ENCODE results near the gene EDEM1. TPM values are rescaled to one million over a fixed set of nuclear protein-coding genes. Genes with fewer than 3 reads are reported as not detected.

EDEM1 gene
- total RNA-seq, 2 donors from 2014 or later = 145 to 194 TPM

DNA sequence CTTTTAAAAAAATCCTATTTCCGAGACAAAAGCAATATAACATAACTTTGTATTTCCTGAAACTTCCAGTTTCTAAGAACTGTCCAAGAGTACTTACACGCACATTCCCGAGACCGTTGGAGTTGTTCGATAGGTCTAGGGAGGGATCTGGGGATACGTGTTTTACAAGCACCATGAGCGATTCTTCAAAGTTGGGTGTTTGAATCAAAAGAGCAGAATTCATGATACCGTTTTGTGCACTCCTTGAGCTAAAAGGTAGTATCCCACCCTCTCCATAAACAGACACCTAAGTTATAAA is 700 bp upstream of the EDEM1 start:
- H3K27me3 Mint-ChIP-seq = no peaks in the 10 kb centered on the region
- no peaks in the 10 kb centered on the region for H3K9me3 Mint-ChIP-seq
- ATAC-seq (replicated peaks) = no peak
- peak overlapping the region; percentile 82 for H3K4me3 Mint-ChIP-seq
- peaks cover 50% of the 10 kb centered on the region for H3K36me3 Mint-ChIP-seq (ENCODE audit: low read depth)
- peaks cover 13% of the 10 kb centered on the region for H3K4me1 Mint-ChIP-seq
- peak overlapping the region; percentile 80 for H3K27ac Mint-ChIP-seq

DNA sequence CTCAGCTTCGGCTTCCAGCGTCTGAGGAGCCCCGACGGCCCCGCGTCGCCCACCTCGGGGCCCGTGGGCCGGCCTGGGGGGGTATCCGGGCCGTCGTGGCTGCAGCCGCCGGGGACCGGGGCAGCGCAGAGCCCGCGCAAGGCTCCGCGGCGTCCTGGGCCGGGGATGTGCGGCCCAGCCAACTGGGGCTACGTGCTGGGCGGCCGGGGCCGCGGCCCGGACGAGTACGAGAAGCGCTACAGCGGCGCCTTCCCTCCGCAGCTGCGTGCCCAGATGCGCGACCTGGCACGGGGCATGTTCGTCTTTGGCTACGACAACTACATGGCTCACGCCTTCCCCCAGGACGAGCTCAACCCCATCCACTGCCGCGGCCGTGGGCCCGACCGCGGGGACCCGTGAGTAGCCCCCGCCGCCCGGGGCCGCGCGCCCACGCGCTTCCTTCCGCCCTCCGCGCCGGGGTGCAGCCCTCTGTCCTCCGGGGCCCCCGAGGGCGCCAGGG is 462 bp downstream of the EDEM1 start:
- H3K9me3 Mint-ChIP-seq = no peaks in the 10 kb centered on the region
- H3K4me1 Mint-ChIP-seq = peaks cover 24% of the 10 kb centered on the region
- H3K4me3 Mint-ChIP-seq = peak overlapping the region; percentile 94
- H3K27ac Mint-ChIP-seq = peak overlapping the region; percentile 98
- peaks cover 54% of the 10 kb centered on the region for H3K36me3 Mint-ChIP-seq (ENCODE audit: low read depth)
- no peaks in the 10 kb centered on the region for H3K27me3 Mint-ChIP-seq
- ATAC-seq (replicated peaks) = peak; percentile 15

DNA sequence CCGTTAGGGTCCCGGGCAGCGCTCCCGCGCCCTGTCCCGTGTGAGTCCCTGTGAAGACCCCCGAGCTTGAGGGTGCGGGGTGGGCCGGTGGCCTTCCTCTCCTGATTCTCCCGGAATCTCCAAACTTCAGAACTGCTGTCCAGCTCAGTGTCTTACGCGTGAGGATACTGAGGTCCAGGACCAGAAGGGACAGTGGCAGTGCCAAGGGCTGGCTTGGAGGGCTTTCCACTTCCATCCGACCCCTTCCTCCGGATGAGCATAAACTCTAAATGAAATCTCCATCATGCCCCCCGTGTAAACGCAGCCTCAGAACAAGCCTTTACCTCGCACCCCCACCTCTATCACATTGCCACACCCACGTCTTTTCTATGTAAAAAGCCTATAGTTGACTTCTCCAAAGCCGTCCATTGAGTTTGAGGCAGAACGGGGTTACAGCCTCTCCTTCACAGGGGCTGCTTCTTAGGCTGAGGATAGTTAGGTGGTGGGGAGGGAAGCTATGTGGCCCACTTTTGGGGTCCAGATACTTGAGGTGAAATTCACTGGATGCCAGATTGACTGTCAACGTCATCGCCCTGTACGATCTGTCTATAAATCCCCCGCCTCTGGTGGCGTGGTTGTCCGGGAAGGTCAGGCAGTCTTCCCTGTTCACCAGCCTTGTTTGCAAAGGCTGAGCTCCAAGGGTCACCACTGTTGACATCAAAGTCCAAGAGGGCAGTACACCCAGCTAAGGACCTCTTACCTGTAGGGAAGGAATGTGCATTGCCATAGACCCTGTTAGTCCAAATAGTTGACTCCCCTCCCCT is 1.1 kb downstream of the EDEM1 start:
- peaks cover 60% of the 10 kb centered on the region for H3K36me3 Mint-ChIP-seq (ENCODE audit: low read depth)
- H3K27me3 Mint-ChIP-seq = no peaks in the 10 kb centered on the region
- peak overlapping the region; percentile 94 for H3K4me3 Mint-ChIP-seq
- no peaks in the 10 kb centered on the region for H3K9me3 Mint-ChIP-seq
- peak overlapping the region; percentile 98 for H3K27ac Mint-ChIP-seq
- H3K4me1 Mint-ChIP-seq = peaks cover 27% of the 10 kb centered on the region
- ATAC-seq (replicated peaks) = peak; percentile 4

DNA sequence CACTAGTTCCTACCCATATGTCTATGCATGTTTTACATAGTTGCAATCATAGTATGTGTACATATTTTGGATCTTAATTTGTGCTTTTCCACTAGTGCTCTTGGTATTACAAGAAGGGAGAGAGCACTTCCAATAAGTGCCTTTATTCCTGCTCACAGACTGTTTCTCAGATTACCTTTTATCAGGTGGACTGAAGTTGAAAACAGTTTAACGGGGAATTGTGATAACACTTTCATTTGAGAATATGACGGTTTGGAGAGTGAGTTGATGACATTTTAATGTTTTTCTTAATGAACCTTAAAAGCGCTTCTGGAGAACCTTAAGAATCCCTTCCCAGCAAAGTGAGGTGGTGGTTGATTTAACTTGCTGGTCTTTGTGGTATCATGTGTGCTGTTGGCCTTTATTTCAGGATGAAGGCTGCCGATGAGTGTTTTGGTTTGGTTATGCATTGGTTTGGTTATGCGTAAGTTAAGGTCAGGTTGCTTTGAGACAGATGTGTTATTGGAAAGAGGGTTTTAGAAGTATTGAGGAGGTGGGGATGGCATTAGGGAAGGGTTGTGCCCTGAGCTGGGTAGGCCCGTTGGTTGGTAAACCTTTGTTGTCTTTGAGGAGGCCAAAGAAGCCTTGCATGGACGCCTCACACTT is 2.8 kb downstream of the EDEM1 start:
- H3K9me3 Mint-ChIP-seq = no peaks in the 10 kb centered on the region
- peaks cover 68% of the 10 kb centered on the region for H3K36me3 Mint-ChIP-seq (ENCODE audit: low read depth)
- H3K4me3 Mint-ChIP-seq = peak overlapping the region; percentile 94
- H3K27ac Mint-ChIP-seq = peak overlapping the region; percentile 98
- no peaks in the 10 kb centered on the region for H3K27me3 Mint-ChIP-seq
- ATAC-seq (replicated peaks) = peak; percentile 28
- peaks cover 42% of the 10 kb centered on the region for H3K4me1 Mint-ChIP-seq

DNA sequence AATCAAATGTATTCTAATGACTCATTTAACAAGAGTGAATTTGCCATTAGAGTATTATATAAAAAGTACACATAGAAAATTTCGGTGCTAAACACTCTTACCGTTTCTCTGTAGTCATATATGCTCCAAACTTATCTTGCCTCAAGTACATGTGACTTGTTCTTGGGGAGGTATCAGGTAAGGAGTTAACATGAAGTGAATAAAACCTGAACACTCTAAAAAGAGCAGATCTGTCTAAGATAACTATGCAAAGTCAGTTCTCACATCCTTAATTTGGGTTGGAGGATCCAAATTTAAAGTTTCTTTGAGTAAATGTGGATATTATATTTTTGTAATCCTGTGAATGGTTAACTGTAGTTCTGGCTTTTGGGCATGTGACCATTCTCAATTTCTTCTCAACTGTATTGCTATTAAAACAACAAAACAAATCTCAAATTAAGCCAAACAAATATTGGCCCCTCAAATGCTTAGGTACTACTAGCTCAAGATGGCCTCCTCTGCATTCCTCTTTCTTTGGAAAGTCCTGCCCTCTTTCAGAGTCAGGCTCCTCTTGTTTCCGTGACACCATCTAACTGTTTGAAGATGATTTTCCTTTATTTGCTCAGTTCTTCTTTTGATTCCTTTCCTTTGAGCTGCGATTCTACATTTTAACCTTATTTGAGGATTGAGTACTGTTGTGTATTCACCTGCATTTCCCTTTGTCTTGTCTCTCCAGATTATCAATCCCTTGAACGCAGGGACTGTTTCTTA is 4.2 kb downstream of the EDEM1 start:
- no peak for ATAC-seq (replicated peaks)
- H3K36me3 Mint-ChIP-seq (ENCODE audit: low read depth) = peaks cover 82% of the 10 kb centered on the region
- H3K27ac Mint-ChIP-seq = peak overlapping the region; percentile 92
- peak overlapping the region; percentile 80 for H3K4me3 Mint-ChIP-seq
- H3K27me3 Mint-ChIP-seq = no peaks in the 10 kb centered on the region
- no peaks in the 10 kb centered on the region for H3K9me3 Mint-ChIP-seq
- peaks cover 47% of the 10 kb centered on the region for H3K4me1 Mint-ChIP-seq

DNA sequence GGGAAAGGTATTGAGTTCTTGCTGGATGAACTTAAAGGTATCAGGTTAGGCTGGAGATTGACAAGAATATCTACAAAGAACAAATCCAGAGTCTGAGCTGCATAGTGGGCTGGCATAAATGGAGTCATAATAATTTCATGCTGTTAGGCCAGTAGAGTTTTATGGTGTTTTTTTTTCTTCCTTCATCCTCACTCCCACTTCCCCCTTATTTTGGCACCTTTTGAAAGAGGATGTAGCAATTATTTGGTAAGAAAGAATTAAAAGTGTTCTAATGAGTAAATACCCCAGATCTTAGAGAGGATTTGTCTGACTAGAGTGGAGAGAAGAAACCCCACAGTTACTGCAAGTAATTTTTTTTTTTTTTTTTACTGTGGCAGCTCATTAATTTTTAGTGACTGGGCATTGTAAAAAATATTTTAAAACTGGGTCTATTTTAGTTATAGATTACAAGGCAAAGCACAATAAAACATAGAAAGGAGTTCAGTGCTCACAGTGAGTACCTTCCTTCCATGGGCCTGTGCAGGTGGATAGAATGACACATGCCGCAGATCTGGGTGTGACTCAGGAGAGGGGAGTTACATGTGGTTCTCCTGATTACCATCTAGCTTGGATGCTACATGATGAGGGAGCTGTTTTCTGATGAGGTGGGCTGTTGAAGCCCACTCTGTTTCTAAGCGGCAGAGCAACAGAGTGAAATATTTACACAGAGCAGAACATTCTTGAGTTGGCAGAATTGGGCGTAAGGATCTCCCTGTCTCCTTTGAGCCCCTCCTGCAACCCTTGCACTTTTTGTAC is 5.3 kb downstream of the EDEM1 start:
- peak; percentile 26 for ATAC-seq (replicated peaks)
- peaks cover 93% of the 10 kb centered on the region for H3K36me3 Mint-ChIP-seq (ENCODE audit: low read depth)
- no peaks in the 10 kb centered on the region for H3K27me3 Mint-ChIP-seq
- H3K27ac Mint-ChIP-seq = peak overlapping the region; percentile 92
- peak overlapping the region; percentile 80 for H3K4me3 Mint-ChIP-seq
- no peaks in the 10 kb centered on the region for H3K9me3 Mint-ChIP-seq
- peaks cover 53% of the 10 kb centered on the region for H3K4me1 Mint-ChIP-seq

DNA sequence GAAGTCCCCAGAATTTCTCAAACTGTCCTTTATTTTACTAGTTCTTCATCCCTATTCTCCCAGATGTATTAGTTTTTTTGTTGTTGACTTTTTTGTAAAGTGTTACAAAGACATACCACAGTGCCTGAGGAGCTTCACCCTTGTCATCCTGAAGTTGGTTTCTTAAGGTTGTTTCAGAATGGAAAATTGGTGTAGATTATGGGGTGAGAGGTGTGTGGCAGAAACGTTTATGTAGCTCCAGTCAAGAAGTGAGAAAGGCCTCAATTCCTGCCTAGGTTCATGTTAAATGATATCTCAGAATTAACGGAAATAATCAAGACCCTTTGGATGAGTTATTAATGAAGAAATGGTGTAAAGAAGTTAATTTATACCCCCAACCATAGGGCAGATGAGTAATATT is 6.8 kb downstream of the EDEM1 start:
- Mint-ChIP-seq H3K27me3 (no peaks in the 10 kb centered on the region), H3K36me3 (ENCODE audit: low read depth) (peaks cover 97% of the 10 kb centered on the region), H3K4me3 (peak overlapping the region; percentile 80), H3K27ac (peak overlapping the region; percentile 92), H3K4me1 (peaks cover 66% of the 10 kb centered on the region), H3K9me3 (no peaks in the 10 kb centered on the region)
- ATAC-seq (replicated peaks) = peak; percentile 31

DNA sequence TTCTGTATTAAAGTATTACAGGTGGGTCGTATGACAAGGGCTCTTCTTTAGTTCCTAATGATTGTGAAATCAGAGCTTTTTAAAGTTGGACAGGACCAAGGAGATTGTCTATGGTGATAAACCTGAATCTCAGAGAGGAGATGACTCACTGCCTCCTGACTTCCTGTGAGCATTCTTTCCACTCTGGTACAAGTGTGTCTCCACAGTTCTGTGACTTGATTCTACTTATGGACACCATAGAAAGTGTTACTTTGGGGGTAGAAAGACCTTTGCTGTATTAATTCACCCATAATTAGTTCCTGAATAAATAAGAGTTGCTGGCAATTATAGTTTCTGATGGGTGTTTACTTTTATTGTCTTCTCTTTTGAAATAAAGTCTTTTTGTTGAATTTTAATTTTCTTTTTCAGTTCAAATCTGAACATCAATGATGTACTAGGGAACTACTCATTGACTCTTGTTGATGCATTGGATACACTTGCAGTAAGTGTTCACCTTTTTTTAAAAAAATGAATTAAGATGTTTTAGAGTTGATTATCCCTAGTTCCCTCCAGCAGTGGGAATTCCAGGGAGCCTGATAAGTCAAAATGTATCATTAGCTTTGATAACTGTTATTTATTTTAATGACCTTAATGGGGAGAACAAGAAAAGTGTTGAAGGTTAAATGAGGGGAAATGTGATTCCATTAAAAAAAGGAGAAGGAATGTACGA is 7.4 kb downstream of the EDEM1 start:
- H3K4me3 Mint-ChIP-seq = peak overlapping the region; percentile 80
- H3K9me3 Mint-ChIP-seq = no peaks in the 10 kb centered on the region
- peak overlapping the region; percentile 92 for H3K27ac Mint-ChIP-seq
- peak; percentile 47 for ATAC-seq (replicated peaks)
- H3K27me3 Mint-ChIP-seq = no peaks in the 10 kb centered on the region
- H3K4me1 Mint-ChIP-seq = peaks cover 70% of the 10 kb centered on the region
- peaks cover 97% of the 10 kb centered on the region for H3K36me3 Mint-ChIP-seq (ENCODE audit: low read depth)

DNA sequence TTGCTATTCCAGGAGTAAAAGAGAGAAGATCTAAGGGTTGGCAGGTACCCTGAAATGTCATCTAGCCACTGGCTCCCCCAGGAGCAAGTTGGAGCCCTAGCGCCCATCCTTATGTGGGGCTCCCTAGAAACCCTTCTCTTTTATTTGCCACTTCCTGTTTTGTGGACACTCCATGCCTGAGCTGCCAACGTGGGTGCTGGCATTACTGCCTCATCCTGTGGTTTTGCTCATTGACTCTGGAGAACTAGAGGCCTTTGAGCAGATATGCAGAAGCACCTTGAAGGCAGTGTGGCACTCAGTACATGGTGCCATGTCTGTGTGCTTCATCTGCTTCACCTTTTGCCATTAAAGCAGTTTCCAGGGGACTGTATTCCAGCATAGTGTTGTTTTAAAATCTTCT is 8.1 kb downstream of the EDEM1 start:
- ATAC-seq (replicated peaks) = peak; percentile 15
- H3K27me3 Mint-ChIP-seq = no peaks in the 10 kb centered on the region
- no peaks in the 10 kb centered on the region for H3K9me3 Mint-ChIP-seq
- peak overlapping the region; percentile 80 for H3K4me3 Mint-ChIP-seq
- H3K27ac Mint-ChIP-seq = peak overlapping the region; percentile 92
- H3K36me3 Mint-ChIP-seq (ENCODE audit: low read depth) = peaks cover 97% of the 10 kb centered on the region
- peaks cover 70% of the 10 kb centered on the region for H3K4me1 Mint-ChIP-seq

DNA sequence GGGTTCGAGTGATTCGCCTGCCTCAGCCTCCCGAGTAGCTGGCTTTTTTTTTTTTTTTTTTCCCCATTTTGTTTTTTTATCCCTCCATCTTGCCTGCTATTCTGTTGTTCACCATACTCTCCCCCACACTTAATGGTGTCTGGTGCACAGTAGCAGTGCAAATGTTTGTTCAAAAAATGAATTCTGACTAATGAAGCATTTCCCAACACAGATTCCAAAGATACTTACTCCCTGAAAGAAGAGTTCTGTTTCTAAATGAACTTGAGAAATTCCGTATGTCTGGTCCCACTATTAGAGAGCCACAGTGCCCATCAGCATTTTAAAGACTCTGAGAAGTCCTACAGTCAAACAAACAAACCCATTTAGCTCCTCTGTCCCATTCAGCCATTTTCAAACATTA is 9.5 kb downstream of the EDEM1 start:
- peaks cover 69% of the 10 kb centered on the region for H3K4me1 Mint-ChIP-seq
- H3K36me3 Mint-ChIP-seq (ENCODE audit: low read depth) = peaks cover 97% of the 10 kb centered on the region
- no peaks in the 10 kb centered on the region for H3K27me3 Mint-ChIP-seq
- no peak for ATAC-seq (replicated peaks)
- peak overlapping the region; percentile 80 for H3K4me3 Mint-ChIP-seq
- H3K27ac Mint-ChIP-seq = peak overlapping the region; percentile 92
- no peaks in the 10 kb centered on the region for H3K9me3 Mint-ChIP-seq

DNA sequence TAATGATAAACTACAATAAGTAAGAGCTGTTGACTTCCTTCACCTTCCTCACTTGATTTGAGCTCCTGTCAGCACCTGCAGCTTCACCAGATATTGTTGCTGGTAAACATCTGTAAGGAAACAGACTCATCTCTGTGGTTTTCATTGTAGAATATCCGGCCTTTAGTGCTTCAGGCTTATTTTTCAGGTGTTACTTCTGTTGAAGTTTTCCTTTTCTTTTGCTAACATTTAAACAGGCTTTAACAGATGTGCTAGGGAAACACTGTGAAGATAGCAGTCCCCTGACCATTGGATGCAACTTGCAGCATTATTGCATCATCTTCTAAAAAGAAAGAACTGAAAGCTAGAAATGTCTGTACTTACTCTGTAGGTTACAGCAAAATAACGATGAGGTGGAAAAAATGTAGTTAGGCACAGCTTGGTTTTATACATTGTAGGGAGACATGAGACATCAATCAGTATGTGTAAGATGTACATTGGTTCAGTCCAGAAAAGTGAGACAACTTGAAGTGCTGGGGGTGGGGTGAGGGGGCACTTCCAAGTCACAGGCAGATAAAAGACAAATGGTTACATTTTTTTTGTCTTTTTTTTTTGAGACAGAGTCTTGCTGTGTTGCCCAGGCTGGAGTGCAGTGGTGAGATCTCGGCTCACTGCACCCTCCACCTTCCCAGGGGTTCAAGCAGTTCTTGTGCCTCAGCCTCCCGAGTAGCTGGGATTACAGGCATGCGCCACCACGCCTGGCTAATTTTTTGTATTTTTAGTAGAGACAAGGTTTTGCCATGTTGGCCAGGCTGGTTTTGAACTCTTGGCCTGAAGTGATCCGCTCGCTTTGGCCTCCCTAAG is 10.2 kb downstream of the EDEM1 start:
- Mint-ChIP-seq H3K36me3 (ENCODE audit: low read depth) (peaks cover 97% of the 10 kb centered on the region), H3K4me3 (peak overlapping the region; percentile 80), H3K4me1 (peaks cover 65% of the 10 kb centered on the region), H3K9me3 (no peaks in the 10 kb centered on the region), H3K27me3 (no peaks in the 10 kb centered on the region), H3K27ac (peak overlapping the region; percentile 92)
- peak; percentile 58 for ATAC-seq (replicated peaks)

DNA sequence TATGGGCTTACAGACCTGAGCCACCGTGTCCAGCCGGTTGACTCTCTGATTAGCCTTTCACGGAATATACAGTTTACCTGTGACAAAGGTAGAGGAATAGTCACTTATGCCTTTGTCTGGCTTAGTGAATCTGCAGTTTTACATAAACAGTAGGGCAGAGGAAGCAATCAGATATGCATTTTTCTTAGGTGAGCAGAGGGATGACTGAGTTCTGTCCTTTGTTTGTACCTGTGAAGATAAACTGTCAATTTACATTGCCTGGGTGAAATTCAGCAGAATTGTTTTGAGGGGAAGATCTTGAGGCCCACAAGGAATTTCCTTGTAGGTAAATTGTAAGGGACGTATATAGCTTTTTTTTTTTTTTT is 10.8 kb downstream of the EDEM1 start:
- H3K27me3 Mint-ChIP-seq = no peaks in the 10 kb centered on the region
- ATAC-seq (replicated peaks) = no peak
- H3K4me1 Mint-ChIP-seq = peaks cover 64% of the 10 kb centered on the region
- no peaks in the 10 kb centered on the region for H3K9me3 Mint-ChIP-seq
- peak overlapping the region; percentile 92 for H3K27ac Mint-ChIP-seq
- peak overlapping the region; percentile 80 for H3K4me3 Mint-ChIP-seq
- H3K36me3 Mint-ChIP-seq (ENCODE audit: low read depth) = peaks cover 97% of the 10 kb centered on the region
